ENCODE measurements around the gene ANKRD13B.

DNA sequence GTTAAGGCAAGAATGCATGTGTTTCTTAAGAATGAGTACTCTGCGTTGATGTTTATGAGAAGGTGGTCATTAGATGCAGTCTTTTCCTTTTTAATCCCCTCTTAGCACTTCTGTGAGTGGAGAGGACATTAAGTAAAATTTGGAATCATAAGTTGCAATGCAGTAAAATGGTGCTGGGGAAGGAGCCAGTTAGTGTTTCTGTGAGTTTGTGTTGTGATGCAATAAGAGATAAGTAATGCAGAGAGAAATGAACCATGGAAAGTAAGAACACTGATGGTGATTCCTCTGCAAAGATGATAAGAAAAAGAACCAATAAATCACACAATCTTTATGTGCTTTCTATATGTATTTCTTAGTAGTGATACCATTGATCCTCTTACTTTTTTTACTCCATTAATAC is 46.1 kb upstream of the ANKRD13B start:
- TF ChIP-seq POLR2A (IDR thresholded peaks at IDR 0.05; ENCODE audit: low read length) (no peak), CEBPB (IDR thresholded peaks at IDR 0.05) (no peak), SMC3 (IDR thresholded peaks at IDR 0.05) (no peak)
- TF ChIP-seq, protein P1, sequence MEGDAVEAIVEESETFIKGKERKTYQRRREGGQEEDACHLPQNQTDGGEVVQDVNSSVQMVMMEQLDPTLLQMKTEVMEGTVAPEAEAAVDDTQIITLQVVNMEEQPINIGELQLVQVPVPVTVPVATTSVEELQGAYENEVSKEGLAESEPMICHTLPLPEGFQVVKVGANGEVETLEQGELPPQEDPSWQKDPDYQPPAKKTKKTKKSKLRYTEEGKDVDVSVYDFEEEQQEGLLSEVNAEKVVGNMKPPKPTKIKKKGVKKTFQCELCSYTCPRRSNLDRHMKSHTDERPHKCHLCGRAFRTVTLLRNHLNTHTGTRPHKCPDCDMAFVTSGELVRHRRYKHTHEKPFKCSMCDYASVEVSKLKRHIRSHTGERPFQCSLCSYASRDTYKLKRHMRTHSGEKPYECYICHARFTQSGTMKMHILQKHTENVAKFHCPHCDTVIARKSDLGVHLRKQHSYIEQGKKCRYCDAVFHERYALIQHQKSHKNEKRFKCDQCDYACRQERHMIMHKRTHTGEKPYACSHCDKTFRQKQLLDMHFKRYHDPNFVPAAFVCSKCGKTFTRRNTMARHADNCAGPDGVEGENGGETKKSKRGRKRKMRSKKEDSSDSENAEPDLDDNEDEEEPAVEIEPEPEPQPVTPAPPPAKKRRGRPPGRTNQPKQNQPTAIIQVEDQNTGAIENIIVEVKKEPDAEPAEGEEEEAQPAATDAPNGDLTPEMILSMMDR (IDR thresholded peaks at IDR 0.05), result no peak
